Thoracic aorta (tissue), 2 donors: Measurements from ENCODE around the gene LRRC10. TPM values are rescaled to one million over a fixed set of nuclear protein-coding genes. Genes with fewer than 3 reads are reported as not detected.

Experiments used
- ATAC-seq: fragments of 150-250 bp; one replicate; pipeline ENCODE4 v1.8.0; 2017; ENCODE audit warnings: low read depth; ENCODE audit not compliant: insufficient number of reproducible peaks, low FRiP score
- DNase-seq: peaks from one replicate; pipeline ENCODE4 v3.0.0-alpha.2; 2020; ENCODE audit warnings: low spot score
- H3K27ac ChIP-seq, 2 donors: fragments of 200-600 bp; sonication (generic); 1 replicate in 1 of 2; 2 replicates in 1 of 2; pipeline ENCODE4 v1.5.1; 2016; ENCODE audit warnings: mild to moderate bottlenecking in 2 of 2, moderate library complexity in 2 of 2
- H3K27me3 ChIP-seq: fragments of 200-600 bp; sonication (generic); replicated peaks from 2 replicates; pipeline ENCODE4 v1.6.0; 2016; ENCODE audit warnings: mild to moderate bottlenecking; ENCODE audit not compliant: insufficient read depth
- H3K36me3 ChIP-seq: fragments of 200-600 bp; sonication (generic); one replicate; pipeline ENCODE4 v1.5.1; 2016
- H3K4me1 ChIP-seq, 2 donors: fragments of 200-600 bp; sonication (generic); 1 replicate in 1 of 2; 2 replicates in 1 of 2; pipeline versions ENCODE4 v1.5.1 to v1.6.0; 2016; ENCODE audit warnings: low read depth in 2 of 2, mild to moderate bottlenecking in 1 of 2; ENCODE audit not compliant: control insufficient read depth in 1 of 2
- H3K4me3 ChIP-seq: fragments of 200-600 bp; sonication (generic); 2 replicates; pipeline ENCODE4 v1.5.1; 2016; ENCODE audit warnings: mild to moderate bottlenecking
- H3K9me3 ChIP-seq: fragments of 200-600 bp; sonication (generic); 2 replicates; pipeline ENCODE4 v1.5.1; 2016
- total RNA-seq, 2 donors: library from RNA; depleted of rRNA; stranded (reverse); fragments of >200 nt; gene quantifications; one replicate each; pipeline versions ENCODE4 v1.1.0 to v1.2.3, GENCODE V29; 2016
- TF ChIP-seq, protein P1 (sequence below): fragments of 200-600 bp; sonication (generic); IDR thresholded peaks from one replicate; pipeline ENCODE4 v1.5.1; 2019; ENCODE audit warnings: antibody characterized with exemption

The LRRC10 gene
- total RNA-seq, 2 donors from 2014 or later = not detected

DNA sequence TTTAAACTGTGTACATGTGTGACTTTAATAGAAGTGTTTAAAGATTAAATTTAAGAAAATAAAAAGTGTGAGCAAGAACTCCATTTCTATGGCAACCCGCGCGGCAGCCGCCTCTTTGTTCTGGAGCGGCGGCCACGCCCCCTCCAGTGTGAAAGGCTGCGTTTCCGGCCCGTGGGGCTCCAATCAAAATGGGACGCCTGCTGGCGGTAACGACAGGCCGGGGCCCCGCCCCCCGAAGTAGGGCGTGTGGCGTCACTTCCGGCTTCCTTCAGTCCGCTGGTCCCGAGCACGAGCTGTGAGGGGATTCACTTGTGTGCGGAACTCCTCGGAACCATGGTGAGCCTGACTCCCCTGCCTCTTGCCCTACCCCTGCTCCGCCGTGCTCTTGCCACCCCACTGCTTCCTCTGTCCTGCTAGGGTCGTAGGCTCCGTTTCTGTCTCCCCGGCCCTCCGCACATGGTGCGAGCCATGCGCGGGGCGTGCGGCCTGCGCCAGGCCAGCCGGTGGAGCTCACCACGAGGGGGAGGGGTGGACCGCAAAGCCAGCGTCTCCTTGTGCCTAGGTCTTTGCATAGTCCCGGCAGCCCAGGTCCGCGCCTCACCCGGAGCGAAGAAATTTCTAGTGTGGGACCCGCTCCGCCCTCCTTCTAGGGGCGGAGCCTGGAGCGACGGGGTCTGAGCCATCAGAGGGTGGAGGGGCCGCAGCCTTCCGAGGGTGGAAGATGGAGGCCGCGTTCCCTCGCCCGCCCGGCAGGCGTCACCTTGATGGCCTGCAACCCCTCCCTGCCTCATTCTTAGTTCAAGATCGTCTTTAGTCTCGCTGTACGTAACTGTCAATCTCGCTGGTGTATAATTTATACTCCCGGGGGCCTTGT, 25.3 kb downstream of the LRRC10 start, which contains the start of gene CCT2:
TSS of gene CCT2 (plus strand) at position 271 of the 874 bp plus-strand sequence. CDS start at position 334, 63 bp downstream.
- TF ChIP-seq, protein P1, sequence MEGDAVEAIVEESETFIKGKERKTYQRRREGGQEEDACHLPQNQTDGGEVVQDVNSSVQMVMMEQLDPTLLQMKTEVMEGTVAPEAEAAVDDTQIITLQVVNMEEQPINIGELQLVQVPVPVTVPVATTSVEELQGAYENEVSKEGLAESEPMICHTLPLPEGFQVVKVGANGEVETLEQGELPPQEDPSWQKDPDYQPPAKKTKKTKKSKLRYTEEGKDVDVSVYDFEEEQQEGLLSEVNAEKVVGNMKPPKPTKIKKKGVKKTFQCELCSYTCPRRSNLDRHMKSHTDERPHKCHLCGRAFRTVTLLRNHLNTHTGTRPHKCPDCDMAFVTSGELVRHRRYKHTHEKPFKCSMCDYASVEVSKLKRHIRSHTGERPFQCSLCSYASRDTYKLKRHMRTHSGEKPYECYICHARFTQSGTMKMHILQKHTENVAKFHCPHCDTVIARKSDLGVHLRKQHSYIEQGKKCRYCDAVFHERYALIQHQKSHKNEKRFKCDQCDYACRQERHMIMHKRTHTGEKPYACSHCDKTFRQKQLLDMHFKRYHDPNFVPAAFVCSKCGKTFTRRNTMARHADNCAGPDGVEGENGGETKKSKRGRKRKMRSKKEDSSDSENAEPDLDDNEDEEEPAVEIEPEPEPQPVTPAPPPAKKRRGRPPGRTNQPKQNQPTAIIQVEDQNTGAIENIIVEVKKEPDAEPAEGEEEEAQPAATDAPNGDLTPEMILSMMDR = peak; percentile 48
- Histone ChIP-seq H3K4me3 (peak within 1 kb of the TSS; percentile 100), H3K36me3 (peaks cover 22% of the 10 kb centered on the region), H3K27ac (peak within 1 kb of the TSS; percentile 80 to 93), H3K27me3 (no peaks in the 10 kb centered on the region), H3K4me1 (peaks cover 9 to 11% of the 10 kb centered on the region in 2 donors), H3K9me3 (no peaks in the 10 kb centered on the region)
- DNase-seq (peak; percentile 90), ATAC-seq (peak; percentile 98)

DNA sequence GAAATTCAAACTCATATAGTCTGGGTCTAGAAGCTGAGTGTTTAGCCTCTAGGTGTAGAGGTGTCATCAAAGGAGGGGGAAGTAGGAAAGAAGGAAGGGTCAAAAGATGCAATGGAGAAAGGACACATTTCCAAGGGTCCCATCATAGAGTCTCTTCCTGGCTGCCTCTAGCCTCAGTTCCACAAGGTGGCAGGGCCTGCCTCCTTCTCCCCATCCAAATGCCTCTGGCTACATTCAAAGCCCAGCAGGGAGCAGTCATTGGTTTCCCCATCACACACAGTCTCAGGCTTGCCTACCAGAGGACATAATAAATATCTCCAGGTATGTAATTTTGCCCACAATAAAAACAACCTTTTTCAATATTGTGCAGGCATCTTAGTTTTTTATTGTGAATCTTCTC, 27.5 kb downstream of the LRRC10 start:
- TF ChIP-seq, protein P1 = no peak
- Histone ChIP-seq H3K27me3 (no peaks in the 10 kb centered on the region), H3K4me1 (peaks cover 9 to 11% of the 10 kb centered on the region in 2 donors), H3K4me3 (no peak overlapping the region), H3K27ac (no peak overlapping the region), H3K9me3 (no peaks in the 10 kb centered on the region), H3K36me3 (peaks cover 3% of the 10 kb centered on the region)
- ATAC-seq (no peak), DNase-seq (no peak)

DNA sequence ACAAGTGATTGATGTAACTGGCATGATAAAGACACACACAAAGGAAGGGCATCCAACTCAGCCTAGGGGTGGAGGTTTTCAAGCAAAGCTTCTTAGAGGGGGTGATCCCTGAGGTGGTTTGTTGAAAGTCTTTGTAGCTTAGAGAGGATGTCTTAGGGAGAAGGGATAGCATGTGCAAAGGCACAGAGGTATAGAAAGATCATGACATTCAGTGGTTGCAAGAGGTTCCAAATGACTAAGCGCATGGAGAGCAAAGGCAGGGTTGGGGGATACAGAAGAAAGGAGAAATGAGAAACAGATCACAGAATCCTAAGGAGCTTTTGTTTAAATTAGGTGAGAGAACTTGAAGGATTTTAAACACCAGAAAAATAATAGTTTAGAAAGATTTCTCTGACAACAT, 30.6 kb downstream of the LRRC10 start:
- ATAC-seq = no peak
- TF ChIP-seq, protein P1 = no peak
- H3K9me3 ChIP-seq = no peaks in the 10 kb centered on the region
- H3K4me1 ChIP-seq = no peaks in the 10 kb centered on the region
- H3K27me3 ChIP-seq = no peaks in the 10 kb centered on the region
- peaks cover 4% of the 10 kb centered on the region for H3K36me3 ChIP-seq
- H3K27ac ChIP-seq = no peak overlapping the region
- H3K4me3 ChIP-seq = no peak overlapping the region
- no peak for DNase-seq

DNA sequence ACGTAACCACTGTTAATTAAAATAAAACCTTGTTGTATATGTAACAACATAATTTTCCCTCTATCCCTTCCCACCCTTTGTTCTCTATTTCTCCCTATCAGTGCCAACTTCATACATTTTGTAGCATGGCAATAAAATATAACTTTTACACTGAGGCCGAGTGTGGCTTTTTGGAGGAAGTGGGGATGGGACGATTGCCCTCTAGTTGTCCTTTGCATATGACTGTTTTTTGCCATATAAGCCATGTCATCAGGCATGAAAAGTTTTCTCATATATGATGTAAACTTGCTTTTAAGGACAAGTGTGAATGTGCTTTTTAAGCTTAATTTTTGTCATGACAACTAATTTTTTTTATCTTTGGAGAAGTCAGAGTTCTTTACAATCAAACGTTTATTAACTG, 31.7 kb downstream of the LRRC10 start:
- Histone ChIP-seq H3K27me3 (no peaks in the 10 kb centered on the region), H3K27ac (no peak overlapping the region), H3K4me1 (no peaks in the 10 kb centered on the region), H3K36me3 (peaks cover 13% of the 10 kb centered on the region), H3K4me3 (no peak overlapping the region), H3K9me3 (no peaks in the 10 kb centered on the region)
- no peak for DNase-seq
- ATAC-seq = no peak
- TF ChIP-seq, protein P1 = no peak

DNA sequence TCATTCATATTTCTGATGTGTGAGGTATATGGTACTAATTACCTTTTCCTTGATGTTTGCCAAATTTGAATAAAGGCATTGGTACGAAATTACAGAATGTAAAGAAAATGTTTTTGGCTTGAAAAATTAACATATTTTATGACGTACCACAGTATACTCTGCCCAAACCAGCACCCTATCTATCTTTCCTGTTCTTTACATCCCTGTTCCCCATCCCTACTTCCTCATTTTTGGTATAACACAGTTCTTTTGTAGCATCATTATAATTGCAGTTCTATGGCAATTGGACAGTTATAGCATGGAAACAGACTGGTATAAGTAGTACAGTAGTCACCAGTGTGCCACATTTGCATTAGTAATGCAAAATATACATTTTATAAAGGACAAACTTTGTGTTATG, 32.4 kb downstream of the LRRC10 start:
- Histone ChIP-seq H3K27me3 (no peaks in the 10 kb centered on the region), H3K27ac (no peak overlapping the region), H3K9me3 (no peaks in the 10 kb centered on the region), H3K36me3 (peaks cover 16% of the 10 kb centered on the region), H3K4me1 (no peaks in the 10 kb centered on the region), H3K4me3 (no peak overlapping the region)
- TF ChIP-seq, protein P1 = no peak
- ATAC-seq (no peak), DNase-seq (no peak)
